NCI-H1092 treated with DMSO at 0.1 percent for 48 hours (cell line): Measurements from ENCODE around the gene IZUMO4.
"Not testable (repeated sequence)": the region's sequence is repeated elsewhere in the genome, so short reads cannot be mapped to it uniquely, and the experiment has no call there.

ENCODE experiments used
- DNase-seq: peaks from one replicate; lab custom pipeline; 2025; lab: John Stamatoyannopoulos, UW

The IZUMO4 gene

DNA sequence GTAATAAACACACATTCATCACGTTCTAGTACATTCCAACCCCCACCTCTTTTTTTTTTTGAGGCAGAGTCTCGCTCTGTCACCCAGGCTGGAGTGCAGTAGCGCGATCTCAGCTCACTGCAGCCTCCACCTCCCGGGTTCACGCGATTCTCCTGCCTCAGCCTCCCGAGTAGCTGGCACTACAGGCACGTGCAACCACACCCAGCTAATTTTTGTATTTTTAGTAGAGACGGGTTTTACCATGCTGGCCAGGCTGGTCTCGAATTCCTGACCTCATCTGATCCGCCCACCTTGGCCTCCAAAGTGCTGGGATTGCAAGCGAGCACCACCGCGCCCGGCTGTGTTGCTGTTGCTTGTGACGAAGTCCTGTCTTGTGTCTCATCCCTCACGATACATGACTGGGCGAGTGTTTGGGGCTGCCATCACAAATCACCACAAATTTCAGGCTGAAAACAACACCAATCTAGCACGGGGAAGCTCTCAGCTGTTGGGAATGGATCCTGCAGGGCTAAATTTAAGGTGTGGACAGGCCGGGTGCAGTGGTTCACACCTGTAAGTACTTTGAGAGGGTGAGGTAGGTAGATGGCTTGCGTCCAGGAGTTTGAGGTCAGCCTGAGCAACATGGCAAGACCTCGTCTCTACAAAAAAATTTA lies 16.3 kb upstream of the IZUMO4 start:
- no peak for DNase-seq

DNA sequence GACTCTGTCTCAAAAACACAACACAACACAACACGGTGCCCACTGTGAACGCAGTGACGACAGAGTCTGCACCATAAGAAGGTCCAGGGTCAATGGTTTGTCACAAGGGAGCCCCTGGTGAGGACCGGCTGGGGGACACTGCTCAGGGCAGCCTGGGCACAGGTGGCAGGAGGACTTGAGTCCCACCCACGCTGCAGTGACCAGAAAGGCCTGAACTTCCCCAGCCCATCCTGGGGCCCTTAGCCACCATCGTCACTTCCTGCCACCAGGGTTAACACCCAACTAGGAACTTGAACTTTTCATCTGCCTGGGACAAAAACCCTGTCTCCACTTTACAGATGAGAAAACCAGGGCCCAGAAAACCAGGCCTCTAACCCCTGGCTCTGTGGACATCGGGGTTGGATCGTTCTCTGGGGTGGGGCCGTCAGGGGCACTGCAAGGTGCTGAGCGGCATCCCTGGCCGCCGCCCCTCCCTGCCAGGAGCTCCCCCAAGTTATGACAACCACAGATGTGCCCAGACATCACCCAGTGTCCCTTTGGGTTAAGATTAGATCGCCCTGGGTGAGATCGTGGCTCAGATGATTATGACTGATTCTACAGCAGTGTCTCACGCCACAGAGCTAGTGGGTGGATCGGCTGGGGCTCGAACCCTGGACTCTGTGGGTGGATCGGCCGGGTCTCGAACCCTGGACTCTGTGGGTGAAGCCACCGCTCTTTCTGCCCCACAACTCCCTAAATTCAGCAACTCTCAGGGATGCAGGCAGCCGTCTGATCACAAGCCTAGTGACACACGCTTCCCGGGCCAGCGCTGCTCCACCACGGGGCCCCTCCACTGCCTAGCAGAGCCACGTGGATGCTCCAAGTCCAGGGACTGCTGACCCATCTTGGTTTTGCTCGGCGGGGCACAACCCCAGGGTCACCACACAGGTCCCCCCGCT lies 14.6 kb upstream of the IZUMO4 start:
- no peak for DNase-seq

DNA sequence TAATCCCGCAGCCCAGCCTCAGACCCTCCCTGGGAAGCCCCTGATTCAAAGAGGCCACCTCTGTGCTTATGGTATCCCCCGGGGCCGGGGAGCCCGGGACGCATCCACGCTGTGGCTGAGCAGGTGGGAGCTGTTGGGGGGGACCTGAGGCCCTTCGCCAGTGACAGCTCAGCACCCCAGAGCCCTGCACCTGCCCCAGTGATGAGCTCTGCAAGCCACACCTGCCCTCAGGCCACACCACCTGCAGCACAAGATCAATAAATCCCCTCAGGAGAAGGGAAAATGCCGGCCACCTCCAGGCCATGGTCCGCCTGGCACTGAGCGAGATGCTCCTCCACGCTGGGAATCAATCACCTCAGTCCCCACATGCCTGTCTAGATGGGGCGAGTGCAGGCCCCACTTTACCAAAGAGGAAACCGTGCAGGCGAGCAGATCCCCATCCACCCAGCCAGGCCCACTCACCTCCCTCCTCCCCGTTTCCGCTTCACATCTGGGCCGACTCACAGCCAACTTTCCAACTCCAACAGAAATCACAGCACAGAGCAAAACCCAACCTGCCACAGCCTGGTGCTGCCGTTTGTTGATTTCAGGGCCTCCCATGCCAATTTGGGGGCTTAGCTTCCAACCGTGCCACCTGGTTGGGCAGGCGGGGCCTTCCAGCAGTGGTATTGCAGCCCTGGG lies 13.4 kb upstream of the IZUMO4 start:
- DNase-seq = no peak

DNA sequence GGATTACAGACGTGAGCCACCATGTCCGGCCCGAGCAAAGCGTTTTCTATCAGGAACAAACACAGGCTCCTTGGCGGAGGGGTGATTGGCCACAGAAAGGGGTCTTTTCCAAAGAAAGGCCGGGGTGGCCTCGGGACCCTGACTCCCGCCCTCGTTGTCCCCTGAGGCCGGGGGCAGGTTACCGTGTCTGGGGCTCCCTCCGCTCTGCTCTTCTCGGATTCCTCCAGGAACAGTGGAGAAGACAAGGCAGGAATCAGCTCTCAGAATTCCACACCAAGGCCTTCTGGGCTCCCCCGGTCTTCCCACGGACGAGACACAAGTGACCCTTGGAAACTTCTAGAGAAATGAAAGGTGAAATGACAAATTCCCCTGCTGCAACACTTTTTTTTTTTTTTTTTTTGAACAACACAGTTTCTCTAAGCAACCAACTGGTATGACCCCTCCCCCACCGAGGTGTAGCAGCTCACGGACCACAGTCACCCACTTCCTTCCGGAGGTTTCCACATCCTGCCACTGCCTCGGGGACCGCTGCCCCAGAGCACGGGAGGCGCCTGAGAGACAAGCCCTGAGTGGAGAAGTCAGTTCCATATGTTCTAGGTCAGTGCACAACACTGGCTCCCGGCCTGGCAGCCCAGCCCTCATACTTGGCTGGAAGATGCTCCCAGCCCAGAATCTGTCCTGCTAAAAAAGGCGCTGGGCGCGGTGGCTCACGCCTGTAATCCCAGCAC lies 11.6 kb upstream of the IZUMO4 start:
- DNase-seq = no peak

DNA sequence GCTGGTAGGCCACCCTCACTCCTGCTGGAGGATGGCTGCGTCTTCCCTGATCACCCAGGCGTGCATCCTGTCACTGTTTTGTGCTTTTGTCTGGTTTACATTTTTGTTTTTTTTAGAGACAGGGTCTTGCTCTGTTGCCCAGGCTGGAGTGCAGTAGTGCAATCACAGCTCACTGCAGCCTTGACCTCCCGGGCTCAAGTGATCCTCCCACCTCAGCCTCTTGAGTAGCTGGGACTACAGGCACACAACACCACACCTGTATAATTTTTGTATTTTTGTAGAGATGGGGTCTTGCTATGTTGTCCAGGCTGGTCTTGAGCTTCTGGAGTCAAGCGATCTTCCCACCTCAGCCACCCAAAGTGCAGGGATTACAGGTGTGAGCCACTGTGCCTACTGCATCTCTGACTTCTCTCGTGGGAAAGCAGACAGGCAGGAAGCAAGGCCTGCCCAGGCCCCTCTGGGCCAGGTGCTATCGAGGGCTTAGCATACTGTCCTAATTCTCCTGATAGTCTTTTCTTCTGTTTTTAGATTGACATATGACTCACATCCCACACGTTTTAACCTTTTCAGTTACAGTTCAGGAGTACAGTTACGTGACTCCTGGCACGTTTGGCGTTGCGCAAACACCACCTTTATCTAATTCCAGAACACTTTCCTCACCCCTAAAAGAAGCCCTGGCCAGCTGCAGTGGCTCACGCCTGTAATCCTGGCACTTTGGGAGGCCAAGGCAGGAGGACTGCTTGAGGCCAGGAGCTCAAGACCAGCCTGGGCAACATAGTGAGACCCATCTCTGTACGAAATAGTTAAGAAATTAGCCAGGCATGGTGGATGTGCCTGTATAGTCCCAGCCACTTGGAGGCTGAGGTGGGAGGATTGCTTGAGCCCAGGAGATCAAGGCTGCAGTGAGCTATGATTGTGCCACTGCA lies 9.8 kb upstream of the IZUMO4 start:
- DNase-seq = not testable (repeated sequence)

DNA sequence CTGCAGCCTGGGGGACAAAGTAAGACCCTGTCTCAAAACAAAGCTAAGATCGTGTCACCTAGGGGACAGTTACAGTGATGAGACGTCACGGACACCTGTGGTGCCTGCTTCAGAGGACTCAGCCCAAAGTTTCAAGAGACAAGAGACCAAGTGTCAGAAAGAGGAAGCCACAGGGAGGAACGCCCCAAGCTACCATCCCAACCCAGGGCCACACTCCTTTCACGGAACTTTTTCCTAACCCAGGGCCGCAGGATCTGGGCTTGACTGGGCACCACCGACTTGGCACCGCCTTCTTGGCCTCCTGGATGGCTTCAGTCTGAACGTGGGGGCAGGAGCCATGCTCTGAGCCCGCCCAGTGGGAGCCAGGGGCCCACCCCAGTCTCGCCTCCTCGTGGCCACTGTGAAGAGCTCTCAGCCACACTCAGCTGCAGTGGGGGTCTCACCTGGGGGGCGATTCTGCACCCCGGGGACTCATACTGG lies 9.1 kb upstream of the IZUMO4 start:
- DNase-seq = no peak

DNA sequence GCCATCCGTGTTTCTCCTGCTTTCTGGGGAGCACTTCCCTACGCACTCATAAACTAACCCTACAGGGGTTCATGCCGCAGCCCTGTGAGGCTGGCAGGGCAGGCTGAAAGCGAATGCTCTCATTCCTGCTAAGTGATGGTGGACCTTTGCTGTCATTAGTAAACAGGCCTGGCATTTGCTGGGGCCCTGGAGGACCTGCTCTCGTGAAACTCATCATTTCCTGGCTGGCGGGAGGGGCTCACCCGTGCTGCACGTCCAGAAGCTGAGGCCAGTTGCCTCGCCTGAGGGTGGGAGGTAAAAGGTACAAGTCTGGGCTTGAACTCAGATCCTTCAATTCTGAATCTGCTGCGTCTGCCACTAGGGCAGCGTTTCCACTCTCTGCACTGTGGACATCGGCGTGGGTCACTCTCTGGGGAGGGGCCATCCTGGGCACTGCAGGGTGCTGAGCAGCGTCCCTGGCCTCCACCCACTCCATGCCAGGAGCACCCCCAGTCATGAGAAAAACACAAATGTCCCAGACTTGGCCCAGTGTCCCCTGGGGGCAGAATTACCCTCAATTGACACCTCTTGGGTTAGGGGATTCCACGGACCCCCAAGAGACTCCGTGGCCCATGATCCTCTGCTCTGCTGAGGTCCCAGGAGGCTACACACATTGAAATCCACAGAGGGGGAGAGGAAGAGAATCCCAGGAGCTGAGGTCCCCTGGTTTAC lies 7.6 kb upstream of the IZUMO4 start:
- no peak for DNase-seq

DNA sequence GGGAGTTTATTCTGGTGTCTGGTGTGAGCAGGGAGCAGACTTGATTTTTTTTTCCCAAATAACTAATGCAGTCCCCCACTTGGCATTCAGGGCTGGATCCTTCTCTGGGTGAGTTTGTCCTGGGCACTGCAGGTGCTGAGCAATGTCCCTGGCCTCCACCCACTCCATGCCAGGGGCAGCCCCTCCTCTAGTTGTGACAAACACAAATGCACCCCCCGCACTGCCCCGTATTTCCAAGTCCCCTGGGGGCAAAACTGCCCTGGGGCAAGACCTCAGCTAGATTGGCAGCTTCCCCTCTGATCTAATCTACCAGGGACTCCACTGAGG lies 7.0 kb upstream of the IZUMO4 start:
- DNase-seq = no peak

DNA sequence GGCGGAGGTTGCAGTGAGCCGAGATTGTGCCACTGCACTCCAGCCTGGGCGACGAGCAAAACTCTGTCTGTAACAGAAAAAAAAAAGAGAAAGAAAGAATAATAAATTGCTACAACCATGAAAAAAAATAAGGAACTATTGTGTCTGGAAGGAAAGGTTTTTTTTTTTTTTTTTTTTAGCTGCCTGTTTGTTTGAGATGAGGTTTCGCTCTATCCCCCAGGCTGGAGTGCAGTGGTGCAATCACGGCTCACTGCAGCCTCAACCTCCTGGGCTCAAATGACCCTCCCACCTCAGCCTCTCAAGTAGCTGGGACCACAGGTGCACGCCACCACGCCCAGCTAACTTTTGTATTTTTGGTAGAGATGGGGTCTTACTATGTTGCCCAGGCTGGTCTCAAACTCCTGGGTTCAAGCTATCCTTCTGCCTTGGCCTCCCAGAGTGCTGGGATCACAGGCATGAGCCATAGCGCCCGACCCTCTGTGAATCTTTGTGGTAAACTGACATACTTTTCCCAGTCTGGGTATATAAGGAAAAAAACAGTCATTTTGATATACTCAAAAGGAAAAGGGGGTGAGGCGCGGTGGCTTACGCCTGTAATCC lies 4.7 kb upstream of the IZUMO4 start:
- not testable (repeated sequence) for DNase-seq

DNA sequence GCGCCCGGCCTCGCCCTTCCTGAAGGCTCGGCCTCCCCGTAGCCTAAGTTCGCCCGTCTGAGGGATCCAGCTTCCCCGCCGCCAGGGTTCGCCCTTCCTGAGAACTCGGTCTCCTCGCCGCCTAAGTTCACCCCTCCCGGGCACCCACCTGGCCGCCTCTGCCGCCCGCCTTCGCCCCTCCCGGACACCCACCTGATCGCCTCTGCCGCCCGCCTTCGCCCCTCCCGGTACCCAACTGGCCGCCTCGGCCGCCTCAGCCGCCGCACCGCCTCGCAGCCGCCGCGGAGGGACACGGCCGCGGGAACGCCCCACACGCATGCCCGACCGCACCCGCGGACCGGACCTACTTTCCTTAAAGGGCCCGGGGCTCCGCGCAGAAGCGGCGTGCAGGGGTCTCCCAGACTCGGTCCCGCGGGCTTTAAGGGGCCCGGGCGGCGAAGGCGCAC lies 658 bp upstream of the IZUMO4 start, which contains the start of gene MOB3A:
TSS of gene MOB3A (minus strand) at position 293 of the 446 bp plus-strand sequence. CDS start 17,766 bp downstream, outside the sequence.
- DNase-seq = peak; percentile 94

DNA sequence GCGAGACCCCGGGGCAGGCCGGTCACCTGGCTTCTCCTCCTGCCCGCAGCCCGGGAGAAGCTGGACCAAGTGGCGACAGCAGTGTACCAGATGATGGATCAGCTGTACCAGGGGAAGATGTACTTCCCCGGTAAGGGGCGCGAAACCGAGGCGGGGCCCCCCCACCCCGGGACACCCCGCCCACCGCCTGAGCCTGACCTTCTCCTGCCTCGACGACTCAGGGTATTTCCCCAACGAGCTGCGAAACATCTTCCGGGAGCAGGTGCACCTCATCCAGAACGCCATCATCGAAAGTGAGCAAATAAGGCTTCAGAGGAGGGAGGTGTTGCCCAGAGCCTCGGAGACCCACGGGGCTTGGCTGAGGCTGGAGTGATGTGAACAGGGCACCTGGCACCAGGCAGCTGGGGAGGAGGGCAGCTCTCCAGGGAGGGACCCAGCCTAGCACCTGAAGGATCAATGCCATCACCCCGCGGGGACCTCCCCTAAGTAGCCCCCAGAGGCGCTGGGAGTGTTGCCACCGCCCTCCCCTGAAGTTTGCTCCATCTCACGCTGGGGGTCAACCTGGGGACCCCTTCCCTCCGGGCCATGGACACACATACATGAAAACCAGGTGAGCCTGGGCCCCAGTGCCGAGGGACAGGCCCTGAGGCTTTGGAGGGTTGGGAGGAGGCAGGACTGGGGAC lies 629 bp downstream of the IZUMO4 start:
- DNase-seq = peak; percentile 31

DNA sequence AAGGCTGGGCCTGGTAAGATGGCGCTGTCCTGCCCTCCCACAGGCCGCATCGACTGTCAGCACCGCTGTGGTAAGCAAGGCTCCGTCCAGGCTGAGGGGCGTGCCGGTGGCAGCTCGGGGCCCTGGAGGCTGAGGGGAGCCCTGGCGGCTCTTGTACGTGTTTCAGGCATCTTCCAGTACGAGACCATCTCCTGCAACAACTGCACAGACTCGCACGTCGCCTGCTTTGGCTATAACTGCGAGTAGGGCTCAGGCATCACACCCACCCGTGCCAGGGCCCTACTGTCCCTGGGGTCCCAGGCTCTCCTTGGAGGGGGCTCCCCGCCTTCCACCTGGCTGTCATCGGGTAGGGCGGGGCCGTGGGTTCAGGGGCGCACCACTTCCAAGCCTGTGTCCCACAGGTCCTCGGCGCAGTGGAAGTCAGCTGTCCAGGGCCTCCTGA lies 1.2 kb downstream of the IZUMO4 start:
- no peak for DNase-seq

DNA sequence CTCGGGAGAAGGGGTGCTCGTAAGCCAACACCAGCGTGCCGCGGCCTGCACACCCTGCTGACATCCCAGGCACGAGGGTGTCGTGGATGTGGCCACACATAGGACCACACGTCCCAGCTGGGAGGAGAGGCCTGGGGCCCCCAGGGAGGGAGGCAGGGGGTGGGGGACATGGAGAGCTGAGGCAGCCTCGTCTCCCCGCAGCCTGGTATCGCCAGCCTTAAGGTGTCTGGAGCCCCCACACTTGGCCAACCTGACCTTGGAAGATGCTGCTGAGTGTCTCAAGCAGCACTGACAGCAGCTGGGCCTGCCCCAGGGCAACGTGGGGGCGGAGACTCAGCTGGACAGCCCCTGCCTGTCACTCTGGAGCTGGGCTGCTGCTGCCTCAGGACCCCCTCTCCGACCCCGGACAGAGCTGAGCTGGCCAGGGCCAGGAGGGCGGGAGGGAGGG lies 2.4 kb downstream of the IZUMO4 start:
- no peak for DNase-seq

DNA sequence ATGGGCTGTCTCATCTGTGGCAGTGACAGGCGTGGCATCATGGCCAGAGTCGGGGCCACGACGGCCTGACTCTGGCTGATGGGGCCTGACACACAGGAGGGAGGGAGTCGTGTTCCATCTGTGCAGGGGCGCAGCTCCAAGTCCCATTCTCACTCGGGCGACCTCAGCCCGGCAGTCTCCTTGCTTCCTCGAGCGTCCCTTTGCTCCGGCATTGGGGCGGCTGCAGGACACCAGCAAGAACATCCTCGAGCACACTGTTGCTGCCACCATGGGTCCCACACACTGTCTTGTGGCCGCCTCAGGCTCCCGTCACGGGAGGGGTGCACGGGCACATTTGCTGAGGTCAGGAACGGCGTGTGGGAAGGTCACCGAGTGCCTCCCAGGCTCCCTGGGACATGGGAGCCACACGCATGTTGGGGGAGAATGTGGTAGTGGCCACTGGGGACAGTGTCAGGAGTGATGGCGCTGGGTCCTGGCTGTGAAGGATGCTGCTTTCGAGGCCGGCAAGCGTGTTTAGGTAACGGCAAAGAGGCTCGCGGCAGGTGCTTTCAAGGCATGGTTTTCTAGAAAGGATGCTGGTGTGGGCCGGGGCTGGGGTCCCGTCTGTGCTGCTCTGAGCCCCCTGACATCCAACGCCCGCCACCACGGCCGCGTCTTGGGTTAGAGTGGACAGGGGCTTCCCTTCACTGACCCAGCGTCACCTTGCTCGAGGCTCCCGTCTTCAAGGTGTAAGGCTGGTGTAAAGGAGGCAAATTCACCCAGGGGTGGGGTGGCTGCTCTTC lies 3.4 kb downstream of the IZUMO4 start:
- DNase-seq = no peak

DNA sequence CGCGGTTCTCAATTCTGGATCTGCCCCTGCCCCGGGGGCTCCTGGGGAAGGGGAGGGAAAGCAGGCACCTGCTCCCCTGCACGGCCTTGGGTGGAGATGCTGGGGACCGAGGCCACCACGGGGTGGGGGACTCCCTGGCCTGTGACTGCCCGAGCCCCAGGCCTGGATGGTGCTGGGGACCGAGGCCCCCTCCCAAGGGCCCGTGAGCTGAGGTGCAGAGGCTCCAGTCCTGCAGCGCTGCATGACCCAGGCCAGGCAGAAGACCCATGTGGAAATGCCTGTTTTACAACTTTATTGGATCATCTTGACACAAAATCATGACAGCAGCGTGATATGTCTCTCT lies 4.0 kb downstream of the IZUMO4 start:
- DNase-seq = no peak

DNA sequence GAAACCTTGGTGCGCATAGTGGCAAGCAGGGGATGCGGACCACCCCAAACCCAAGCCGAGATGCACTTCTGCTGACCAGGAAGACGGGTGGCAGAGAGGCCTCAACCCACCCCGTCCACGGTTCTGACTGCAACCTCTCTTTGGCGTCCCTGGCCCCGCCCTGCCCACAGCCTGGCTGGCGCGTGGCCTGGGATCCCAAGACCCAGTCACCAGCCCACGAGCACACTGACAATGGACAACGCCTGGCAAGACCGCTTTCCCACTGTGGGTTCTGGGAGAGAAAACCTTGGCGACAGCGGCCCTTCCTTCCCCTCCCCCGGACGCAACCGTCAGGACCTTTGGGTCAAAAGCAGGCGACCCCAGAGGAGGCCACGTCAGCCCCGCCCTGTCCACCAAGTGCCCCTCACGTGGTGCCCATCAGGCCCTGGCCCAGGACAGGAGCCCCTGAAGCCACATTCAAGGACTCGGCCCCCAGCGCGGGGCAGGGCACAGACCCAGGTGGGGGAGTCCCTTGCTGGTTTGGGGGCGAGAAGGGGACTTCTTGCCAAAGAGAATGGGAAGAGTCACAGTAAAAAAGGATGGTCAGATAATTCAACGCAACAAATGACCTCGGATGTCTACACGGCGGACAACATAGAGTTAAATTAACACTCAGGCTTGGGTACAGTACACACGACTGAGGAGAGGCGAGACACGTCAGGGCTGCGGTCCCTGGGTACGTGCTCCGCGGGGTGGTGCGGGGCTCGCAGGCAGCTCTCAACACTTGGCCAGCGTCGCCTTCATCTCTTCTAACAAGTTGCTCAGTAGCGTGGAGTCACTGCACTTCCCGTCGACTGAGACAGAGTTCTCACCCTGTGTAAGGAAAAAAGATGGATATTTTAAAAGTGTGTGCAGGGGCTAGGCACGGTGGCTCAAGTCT lies 5.0 kb downstream of the IZUMO4 start:
- no peak for DNase-seq

DNA sequence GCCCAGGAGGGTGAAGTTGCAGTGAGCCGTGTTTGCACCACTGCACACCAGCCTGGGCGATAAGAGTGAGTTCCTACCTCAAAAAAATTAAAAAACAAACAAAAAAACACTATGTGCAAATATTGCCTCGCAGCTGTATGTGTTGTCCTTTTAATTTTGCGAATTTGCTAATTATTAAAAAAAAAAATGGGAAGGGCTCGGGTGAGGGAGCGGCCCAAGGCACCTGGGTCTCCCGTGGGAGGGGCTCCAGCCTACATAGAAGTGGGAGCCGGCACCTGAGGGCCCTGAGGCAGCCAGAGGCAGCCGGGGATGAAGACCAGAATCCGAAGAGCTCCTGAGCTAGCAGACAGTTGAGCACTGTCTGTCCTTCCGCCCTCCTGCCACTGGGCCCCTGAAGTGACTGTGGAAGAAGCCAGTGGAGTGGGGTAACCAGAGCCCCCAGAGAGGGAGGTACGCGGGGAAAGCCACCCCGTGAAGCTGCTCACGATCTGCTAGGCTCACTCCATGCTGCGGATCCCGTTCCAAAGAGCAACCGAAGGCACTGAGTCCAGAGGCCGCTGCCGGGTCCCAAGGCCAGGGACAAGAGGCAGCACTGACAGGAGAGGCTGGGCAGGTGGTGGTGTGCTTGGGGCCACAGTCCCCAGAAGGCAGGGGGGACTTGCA lies 6.5 kb downstream of the IZUMO4 start:
- no peak for DNase-seq
